Activated CD4-positive, CD25-positive, alpha-beta regulatory T cell treated with anti-CD3 and anti-CD28 coated beads, Interleukin-2, amount 50 U/mL, for 16 hours (primary cell): Measurements from ENCODE around the gene FAM72B.
A peak's percentile ranks its signal among the peaks of the same experiment; 100 is the strongest.
"Not testable (repeated sequence)": the region's sequence is repeated elsewhere in the genome, so short reads cannot be mapped to it uniquely, and the experiment has no call there.

Source experiments
- DNase-seq: peaks from one replicate; pipeline ENCODE4 v3.0.0-alpha.2; 2020; ENCODE audit warnings: low read depth, low spot score

The FAM72B gene

DNA sequence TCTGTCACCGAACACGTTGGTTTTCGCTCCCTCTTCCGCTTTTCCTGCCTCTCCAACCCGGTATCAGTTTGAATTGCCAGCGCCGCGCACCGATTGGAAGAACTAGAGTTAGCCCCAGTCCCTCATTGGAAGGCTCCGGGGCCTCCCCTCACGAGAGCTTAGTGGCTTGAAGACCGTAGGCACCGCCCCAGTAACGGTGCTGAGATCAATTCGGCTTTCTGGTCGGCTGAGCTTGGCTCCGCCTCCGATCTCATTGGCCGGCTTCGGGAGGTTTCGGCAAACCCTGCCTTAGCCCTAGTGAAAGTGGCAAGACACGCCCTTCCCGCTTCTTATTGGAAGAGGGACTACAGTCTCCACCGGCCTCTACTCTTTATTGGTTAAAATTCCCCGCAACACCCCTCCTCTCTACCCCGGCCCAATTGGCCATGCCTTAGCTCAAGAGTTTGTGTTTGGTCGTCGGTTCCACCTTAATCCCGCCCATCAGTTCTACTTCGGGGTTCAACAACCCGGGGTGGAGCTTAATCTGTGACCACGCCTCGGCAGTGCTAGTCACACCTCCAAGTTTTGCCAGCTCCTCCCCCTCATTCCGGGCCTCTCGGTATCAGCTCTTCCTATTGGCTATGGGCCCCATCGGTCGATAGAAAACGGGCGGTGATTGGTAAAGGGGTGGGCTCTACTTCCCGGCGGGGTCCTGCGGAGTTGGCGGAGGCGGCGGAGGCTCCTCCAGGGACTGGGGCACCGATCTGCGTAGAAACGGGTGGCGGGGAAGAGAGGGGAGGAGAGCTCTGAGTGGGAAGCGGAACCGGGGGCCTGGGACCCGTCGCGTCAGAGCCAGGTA is at the start of gene FAM72B, which contains the start of gene SRGAP2C:
Gene FAM72B (minus strand): TSS at position 51 of the 838 bp plus-strand sequence. CDS start 851 bp downstream, outside the sequence.
Gene SRGAP2C (plus strand): TSS at position 686 of the 838 bp plus-strand sequence. CDS start 2,472 bp downstream, outside the sequence.
- DNase-seq, result peak; percentile 86

- DNase-seq, result not testable (repeated sequence)
Observed at GRCh38 chr1:121232445-121233125, 48.4 kb upstream of the FAM72B start.

DNA sequence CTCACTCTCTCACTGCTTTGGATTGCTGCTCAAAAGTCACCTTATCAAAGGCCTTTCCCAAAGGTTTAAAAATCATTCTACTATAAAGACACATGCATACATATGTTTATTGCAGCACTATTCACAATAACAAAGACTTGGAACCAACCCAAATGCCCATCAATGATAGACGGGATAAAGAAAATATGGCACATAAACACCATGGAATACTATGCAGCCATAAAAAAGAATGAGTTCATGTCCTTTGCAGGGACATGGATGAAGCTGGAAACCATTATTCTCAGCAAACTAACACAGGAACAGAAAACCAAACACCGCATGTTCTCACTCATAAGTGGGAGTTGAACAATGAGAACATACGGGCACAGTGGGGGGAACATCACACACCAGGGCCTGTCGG is 46.5 kb upstream of the FAM72B start:
- not testable (repeated sequence) for DNase-seq

GRCh38 chr1:121227544-121228330 is 43.6 kb upstream of the FAM72B start:
- not testable (repeated sequence) for DNase-seq

DNA sequence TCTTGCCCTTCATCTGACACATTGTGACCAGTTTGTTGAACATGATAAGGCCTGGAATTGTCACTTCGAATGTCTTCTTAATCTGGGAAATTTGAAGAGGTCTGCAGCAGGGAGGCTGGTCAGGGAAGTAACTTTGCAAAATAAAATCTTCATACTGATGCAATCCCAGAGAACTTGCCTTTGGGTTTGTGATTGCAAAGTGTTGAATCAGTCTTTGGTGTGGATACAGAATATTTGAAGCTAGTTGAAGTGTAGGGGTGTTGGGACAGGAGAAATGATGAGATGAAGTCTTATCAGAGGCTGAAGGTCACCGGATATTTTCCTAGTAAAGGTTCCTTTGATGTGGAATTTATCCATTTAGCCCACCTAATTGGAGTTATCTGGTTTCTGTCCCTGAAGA is 42.8 kb upstream of the FAM72B start:
- not testable (repeated sequence) for DNase-seq

GRCh38 chr1:121226295-121226904 is 42.3 kb upstream of the FAM72B start:
- DNase-seq, result not testable (repeated sequence)

DNA sequence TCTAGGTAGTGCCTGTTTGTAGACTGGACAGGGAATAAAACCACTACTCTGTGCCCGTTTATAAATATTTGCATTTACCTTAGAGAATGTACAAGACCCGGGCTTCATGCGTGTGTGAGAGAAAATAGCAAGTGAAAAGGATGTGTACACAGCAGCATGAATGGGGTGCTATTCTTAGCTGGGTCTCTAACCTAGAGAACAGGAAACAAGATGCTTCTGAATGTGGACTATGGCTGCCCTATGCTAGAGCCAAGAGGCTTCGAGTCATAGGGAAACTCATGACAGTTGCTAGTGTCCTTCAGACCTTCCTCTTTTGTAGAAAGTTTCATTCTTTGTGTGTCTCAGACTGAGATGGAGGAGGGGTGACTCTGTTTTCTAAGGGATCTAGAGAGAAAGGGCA is 40.6 kb upstream of the FAM72B start:
- not testable (repeated sequence) for DNase-seq

DNA sequence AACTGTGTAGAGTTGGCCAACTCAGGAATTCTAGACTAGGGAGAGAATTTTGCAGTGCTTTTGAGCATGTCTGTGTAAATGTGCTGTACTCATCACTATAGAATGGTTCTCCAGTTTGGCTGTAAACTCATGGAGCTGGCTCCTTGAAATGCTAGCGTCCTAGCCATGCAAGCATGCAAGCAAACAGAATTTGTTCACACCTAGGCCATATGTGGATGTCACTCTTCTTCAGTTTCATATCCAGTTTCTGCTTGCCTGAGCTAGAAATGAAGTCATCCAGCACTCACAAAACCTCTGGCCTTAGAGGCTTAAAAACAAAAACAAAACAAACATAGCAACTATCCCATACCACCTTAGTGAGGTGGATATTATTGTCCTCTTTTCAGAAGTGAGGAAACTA is 37.6 kb upstream of the FAM72B start:
- DNase-seq, result not testable (repeated sequence)

DNA sequence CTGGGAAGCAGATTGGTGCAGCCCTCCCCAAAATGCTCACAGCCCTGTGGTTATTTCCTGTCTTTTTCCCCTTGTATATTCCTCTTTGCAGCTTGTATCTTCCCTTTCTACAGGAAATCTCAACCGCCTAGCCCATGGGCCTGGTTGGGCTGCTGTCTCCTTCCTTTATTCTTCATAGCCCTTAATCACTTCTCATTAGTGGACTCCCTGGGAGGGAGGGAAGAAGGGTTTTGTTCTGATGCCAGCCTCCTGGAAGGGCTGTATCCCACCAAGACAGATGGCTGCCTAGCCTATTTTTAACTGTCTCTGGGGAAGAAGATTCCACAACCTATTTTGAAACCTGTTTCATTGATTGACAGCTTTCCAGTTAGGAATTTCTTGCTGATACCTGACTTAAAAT is 32.5 kb upstream of the FAM72B start:
- not testable (repeated sequence) for DNase-seq

DNA sequence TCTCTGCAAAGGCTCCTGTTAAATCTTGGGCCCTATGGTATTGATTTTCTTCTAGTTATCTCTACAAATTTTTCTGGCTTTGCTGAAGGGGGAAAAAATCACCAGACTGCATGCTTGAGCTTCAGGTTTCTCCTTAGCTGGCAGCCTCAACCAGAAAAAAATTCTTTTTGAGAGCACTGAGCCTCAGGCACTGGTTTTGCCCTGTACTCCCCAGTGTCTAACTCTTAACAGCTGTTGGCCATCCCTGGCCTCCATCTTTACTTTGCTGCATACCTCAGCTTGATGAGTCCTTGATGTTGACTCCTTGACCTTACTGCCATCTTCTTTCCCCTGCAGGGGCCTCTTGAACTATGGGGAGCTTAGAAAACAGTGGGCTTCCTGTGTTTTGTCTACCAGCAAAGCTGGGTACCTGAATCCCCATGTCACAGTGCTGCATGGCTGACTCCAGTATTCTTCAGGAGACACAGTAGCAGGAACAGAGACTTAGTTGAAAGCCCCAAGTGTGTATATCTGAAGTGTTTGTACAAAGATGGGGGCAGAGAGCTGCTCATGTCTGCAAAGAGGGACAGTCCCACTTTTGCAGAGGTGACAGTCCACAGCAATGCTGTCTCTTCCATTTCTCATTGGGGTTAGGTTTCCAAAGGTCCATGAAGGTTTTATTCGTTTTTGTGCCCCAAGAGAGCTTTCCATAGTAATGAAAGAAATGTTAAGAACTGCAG is 31.7 kb upstream of the FAM72B start:
- DNase-seq, result not testable (repeated sequence)

GRCh38 chr1:121214544-121215156 is 30.5 kb upstream of the FAM72B start:
- not testable (repeated sequence) for DNase-seq

GRCh38 chr1:121213491-121213890 is 29.4 kb upstream of the FAM72B start:
- DNase-seq, result not testable (repeated sequence)

DNA sequence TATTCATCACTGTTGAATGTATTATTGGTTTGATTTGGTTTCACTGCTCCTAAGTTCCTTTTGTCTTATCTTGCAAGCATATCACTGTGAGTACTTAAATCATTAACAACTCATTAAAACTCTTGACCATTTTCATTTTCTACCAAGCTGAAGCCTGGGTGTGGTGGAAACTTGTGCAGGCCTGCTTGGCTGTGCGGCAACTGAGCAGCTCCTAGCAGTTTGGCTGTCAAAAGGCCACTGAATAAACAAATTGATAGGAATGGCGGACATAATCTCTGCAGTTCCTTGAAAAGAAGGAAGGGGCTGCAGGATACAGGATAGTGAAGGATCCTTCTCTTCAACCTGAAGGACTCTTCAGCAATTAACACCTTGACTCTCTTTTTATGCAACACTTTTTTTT is 26.6 kb upstream of the FAM72B start:
- not testable (repeated sequence) for DNase-seq

GRCh38 chr1:121208375-121208774 is 24.2 kb upstream of the FAM72B start:
- DNase-seq, result not testable (repeated sequence)

DNA sequence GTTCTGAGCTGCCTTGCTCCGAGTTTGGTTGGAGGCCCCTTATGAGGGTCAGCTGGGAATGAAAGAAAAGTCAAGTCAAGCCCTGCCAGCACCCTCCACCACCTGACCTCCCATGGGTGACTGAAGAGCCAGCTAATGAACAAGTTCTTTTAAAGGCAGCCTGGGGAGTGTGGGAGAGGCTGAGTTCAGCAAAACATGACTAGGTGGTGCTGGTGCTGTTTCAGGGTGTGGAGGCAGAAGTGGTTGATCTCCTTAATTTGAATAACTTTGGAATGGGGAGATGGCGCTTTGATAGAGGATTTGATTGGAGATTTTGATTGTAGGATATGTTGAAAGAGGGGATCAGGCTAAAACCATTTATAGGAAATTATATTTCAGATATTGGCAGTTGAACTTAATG is 23.2 kb upstream of the FAM72B start:
- DNase-seq, result not testable (repeated sequence)

DNA sequence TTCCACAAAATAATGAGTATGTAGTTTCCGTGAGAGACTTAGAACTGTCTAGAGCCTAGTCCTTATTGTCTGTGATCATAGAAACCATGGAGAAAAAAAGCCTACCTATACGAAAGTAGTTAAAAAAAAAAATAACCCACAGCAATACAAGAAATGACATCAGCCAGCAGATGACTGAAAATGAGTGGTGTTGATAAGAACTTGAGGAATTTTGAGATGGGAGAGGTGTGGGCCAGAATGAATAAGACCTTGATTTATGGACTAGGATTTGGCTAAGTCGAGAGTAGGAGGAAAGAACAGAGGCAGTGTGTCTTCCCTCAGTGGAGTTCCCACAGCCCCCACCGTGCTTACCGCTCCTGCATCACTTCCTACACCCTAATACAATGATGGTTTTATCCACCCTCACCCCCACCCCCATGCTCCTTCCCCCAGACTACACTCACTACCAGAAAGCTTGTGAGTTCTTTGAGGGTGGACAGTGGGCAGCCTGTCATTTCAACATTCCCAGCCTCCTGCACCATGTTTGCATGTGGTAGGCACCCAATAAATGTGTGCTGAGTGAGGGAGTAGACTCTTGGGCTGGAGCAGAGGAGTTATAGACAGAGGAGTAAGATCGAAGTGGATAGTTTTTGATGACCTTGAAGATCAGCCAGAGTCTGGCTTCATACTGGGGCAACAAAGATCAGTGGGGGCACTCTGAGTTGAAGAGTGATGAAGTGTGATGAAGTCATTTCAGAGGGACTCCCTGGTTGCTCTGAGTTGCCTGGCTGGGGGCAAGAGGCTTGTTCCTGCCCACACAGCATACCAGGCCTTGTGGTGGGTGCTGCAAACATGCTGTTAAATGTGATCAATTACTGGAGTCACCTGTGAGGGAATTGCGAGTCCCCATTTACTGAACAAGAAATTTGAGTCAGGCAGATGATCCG is 21.9 kb upstream of the FAM72B start:
- not testable (repeated sequence) for DNase-seq

DNA sequence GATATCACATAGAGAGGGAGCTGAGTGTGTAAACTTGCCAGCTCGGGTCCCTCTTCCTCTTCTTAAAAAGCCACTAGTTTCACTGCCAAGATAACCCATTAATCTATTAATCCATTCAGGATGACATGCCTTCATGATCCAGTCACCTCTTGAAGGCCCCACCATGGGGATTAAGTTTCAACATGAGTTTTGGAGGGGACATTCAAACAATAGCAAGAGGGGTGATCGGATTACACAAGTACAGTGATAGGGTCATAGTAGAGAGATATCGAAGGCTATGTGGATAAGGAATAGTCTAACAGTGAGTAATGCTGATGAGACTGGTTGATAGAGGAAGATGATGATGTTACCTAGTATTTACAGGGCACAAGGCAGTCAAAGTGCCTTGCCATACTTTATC is 18.8 kb upstream of the FAM72B start:
- DNase-seq, result not testable (repeated sequence)

GRCh38 chr1:121200985-121201981 is 17.1 kb upstream of the FAM72B start:
- not testable (repeated sequence) for DNase-seq
